HG03575 (cell line): Measurements from ENCODE around the gene HIVEP3.

ENCODE experiments used
- ATAC-seq: cut with Tn5 transposase; IDR thresholded peaks from one replicate; pipeline ENCODE4 v1.9.1; 2021; ENCODE audit not compliant: unreplicated experiment, insufficient number of reproducible peaks, low FRiP score; ENCODE audit errors: extremely low read depth

Gene HIVEP3

DNA sequence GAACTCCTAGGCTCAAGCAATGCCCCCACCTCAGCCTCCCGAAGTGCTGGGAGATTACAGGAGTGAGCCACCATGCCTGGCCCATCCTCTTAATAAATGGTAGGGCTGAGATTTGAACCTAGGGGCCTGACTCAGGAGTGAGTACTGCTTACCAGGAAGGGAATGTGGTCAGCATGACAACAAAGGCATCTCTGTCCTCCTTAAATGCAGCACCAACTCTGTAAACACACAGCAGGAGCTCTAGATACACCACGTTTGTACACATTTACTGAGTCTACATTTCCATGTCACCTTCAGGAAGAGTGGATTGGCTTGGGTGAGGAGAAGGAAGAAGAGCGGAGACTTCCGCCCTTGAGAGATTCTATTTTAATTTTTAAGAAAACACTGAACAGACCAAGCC lies 38.5 kb downstream of the HIVEP3 start:
- ATAC-seq: no peak

DNA sequence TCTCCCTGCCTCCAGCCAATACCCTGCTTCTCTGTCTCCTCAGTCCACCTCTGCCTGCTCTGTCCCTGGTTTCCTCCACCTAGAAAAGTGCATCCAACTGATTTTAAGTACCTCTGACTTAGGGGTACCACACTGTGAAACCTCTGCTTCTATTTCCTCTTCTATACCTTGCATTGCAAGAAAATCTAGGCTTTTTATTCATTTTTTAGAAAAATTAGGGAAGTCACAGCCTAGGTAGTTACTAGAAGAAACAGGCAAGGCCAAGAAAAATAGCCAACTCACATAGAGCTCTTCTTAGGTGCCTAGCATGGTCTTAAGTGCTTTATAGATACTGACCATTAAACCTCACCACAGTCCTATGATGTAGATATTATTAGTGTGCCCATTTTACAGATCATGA lies 39.1 kb downstream of the HIVEP3 start:
- no peak for ATAC-seq

DNA sequence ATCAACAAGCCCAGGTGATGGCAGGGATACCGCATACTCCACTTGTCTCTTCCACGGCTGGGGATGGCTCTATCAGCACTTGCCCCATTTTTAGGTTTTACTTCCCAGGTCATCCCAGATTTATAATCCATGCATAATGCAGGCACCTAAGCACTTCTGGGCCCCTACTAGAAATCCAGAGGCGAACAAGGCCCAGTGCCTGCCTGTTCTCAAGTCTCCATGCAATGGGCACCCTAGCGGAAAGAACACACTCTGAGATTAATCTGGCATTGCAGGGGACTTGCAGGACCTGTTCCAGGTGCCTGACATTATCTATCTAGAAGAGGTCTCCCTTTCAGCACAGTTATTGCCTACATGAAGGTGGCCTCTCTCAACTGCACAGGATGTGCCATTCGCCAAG lies 39.8 kb downstream of the HIVEP3 start:
- ATAC-seq: no peak

DNA sequence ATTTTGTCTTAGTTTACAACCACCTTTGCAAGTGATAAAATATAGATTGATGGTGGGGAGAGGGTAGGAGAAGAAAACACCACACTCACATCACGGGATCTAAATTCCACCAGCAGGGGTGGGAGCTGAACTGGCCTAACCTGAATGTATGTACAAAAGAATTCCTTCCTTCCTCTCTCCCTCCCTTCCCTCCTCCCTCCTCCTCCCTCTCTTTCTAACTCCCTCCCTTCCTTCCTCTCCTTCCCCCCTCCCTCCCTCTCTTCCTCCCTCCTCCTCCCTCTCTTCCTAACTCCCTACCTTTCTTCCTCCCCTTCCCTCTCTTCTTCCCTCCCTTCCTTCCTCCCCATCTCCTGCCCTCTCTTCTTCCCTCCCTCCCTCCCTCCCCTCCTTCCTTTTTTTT lies 40.2 kb downstream of the HIVEP3 start:
- no peak for ATAC-seq

- ATAC-seq: no peak
Measured at GRCh38 chr1:41876576-41877445, 41.9 kb downstream of the HIVEP3 start.

GRCh38 chr1:41875487-41875886 lies 43.2 kb downstream of the HIVEP3 start:
- ATAC-seq: no peak

DNA sequence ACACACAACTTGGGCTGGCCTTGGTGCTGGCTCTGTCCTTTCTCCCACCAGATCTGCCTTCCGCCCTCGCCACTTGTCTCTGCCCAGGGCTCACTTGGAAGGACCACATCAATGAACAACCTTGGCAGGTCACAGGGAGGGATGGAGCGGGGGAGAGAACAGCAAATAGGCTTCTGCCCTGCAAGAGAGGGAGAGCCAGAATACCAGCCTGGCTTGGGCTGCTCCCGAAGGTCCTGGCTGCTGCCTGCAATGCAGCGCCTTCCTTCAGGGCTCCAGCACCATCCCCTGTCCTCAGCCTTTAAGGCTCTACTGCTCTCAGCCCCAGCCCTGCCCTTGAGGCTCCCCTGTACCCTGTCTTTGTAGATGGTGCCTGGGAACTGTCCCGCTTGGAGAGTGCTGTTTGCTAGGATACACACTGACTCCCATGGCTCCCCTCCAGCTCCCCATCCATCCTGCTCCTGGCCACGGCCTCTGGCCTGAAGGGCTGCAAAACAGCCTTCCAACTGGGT lies 43.8 kb downstream of the HIVEP3 start:
- no peak for ATAC-seq

DNA sequence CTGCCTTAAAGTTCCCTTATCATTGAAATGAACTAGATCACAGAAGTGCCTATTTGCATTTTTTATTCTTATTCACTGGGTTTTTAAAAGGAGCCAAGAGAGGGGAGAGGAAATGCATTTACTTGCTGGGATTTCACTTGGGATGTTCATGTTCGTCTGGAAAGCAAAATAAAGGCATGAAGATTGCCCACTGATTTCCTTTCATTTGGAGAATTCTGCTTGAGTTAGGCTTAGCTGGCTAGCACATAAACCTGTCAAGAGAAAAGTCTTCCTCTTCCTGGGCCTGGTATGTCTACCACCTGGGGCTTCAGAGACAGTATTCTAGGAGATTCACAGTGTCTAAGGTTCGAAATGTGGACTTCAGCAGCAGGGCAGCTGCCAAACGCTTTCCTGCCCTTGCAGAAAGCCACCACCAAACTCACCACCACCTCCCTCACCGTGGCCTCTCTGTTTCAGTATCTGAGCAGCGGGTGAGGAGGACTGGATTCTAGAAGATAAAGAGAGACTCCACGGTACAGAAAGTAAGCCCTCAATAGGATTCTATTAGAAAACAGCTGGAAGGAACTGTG lies 44.5 kb downstream of the HIVEP3 start:
- ATAC-seq: no peak

- ATAC-seq: no peak
Measured at GRCh38 chr1:41872074-41872473, 46.6 kb downstream of the HIVEP3 start.

DNA sequence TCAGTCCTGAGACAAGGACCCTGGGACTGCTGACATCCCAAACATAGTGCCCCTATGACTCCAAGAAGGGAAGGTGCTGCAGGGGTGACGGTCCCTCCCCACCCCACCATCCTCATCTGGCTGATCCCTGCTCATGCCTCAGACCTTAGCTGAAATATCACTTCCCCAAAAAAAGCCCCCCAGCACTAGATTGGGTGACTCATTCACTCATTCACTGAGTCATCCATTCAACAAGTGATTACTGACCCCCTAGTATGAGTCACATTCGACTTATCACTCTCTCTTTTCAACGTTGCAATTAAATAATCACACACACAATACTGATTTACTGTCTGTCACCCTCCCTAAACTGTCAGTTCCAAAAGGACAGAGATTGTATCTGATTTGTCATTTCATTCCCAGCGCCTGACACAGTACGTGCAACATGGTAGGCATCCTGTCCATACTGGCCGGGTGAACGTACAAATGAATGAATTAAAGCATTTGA lies 48.6 kb downstream of the HIVEP3 start:
- ATAC-seq: no peak

GRCh38 chr1:41868241-41868998 lies 50.3 kb downstream of the HIVEP3 start:
- no peak for ATAC-seq

GRCh38 chr1:41866285-41866684 lies 52.4 kb downstream of the HIVEP3 start:
- ATAC-seq: no peak

DNA sequence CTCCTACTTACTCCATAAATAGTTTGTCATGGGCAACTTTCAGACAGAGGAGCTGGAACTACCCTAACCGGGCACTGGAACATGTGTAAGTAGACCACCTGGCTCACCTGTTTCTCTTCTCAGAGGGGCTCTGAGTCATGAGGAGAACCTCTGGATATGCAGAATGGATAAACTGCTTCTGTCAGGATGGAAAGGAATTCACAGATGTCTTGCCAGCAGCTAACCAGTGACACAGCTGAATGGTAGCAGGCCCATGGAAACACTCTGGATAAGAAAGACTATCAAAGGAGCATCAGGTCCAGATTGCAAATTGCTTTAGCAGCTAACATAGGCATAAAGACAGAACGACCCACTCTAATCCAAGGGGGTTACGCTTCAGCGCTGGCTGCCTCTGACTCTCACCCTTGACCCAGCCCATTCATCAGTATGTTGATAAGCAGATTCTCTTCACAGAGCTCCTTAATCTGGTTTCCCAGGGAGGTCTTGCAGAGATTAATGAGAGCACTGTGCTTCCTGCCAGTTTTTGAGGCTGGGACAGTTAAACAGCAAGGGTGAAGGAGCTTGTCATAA lies 54.2 kb downstream of the HIVEP3 start:
- ATAC-seq: no peak

DNA sequence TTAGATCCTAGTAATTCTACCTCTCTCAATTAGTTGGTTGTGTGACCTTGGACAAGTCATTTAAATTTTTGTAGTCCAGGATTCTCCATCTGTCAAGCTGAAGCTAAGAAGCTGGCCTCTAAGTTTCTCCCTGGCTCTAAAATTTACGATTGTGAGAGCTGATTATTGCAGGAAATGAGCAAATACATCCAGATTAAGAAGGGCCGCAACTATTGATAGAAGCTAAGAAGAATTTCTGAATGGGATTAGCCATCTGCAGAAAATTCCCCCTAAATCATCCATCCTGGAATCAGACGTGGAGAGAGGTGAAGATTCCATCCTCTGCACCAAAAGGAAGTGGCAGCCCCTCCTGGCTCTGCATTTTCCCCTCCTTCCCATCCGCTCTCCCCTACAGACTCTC lies 55.0 kb downstream of the HIVEP3 start:
- ATAC-seq: no peak

DNA sequence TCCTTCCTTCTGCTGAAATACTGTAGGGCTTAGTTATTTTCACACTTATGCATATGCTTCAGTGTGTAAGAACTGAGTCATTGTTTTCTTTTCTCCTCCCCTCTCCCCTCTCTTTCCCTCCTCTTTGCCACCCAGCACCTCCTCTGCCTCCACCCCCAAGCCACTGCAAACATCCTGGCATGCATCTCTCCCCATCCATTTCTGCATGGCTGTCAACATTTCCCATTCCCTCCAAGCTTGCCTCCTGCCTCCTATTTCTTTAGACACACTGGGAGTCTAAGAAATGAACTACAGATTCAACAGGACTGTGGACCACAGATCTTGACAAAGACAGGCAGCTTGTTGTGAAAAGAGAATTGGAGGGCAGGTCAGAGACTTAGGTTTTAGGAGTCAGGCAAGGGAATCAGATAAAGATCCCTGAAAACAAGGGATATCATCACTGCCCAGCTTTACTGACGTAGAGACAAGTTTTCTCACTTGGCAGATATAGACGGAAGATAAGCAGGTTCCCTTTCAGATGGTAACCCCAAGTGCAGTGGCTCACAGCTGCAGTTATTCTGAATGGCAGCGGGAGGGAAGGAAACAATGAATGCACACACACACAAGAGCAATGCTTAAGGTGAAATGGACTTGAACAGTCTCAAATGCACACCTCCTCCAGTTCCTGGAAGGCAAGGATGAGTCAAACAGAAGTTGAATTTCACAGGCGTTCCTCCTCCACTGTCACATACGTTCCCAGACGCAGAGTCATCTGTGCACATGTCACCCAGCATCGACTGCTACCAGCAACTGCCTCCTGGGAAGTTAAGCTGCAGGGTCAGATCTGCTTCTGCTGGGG lies 56.1 kb downstream of the HIVEP3 start:
- ATAC-seq: no peak

- no peak for ATAC-seq
Measured at GRCh38 chr1:41861535-41862383, 57.0 kb downstream of the HIVEP3 start.

DNA sequence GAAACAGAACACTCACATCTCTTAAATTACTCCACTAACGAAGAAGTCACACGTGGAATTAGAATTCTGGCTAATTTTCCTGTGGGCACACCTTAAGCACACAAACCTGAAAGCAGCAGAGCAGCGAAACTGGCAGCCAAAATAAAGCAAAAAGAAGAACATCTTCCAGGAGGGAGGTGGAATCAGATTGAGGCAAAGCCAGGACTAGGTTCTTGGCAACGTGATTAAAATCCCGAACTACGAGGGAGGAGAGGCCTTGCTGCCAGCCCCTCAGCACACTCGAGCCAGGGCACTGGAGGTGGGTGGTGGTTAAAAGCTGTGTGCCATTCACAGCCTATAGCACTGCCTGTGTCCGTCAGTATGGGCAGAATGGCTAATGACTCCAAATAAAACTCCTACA lies 58.0 kb downstream of the HIVEP3 start:
- ATAC-seq: no peak

- no peak for ATAC-seq
Measured at GRCh38 chr1:41860214-41860613, 58.5 kb downstream of the HIVEP3 start.
